HepG2 (cell line): ENCODE results near the gene SNAI1. TPM values are rescaled to one million over a fixed set of nuclear protein-coding genes. Genes with fewer than 3 reads are reported as not detected.
A peak's percentile ranks its signal among the peaks of the same experiment; 100 is the strongest.

ENCODE experiments used
- FOXA3 ChIP-seq: IDR thresholded peaks from 2 replicates; pipeline ENCODE4 v1.6.1; 2016; ENCODE audit warnings: missing genetic modification reagents, missing compliant biosample characterization
- KDM2A ChIP-seq: sonication (generic); formaldehyde crosslinking; IDR thresholded peaks from 2 replicates; pipeline ENCODE4 v1.4.0; 2020; ENCODE audit warnings: low read depth, missing genetic modification reagents, borderline replicate concordance
- SKIL ChIP-seq: sonication (generic); formaldehyde crosslinking; IDR thresholded peaks from 2 replicates; pipeline ENCODE4 v1.8.0; 2022; ENCODE audit warnings: missing genetic modification reagents, mild to moderate bottlenecking, moderate library complexity, borderline replicate concordance
- SOX13 ChIP-seq, 3 experiments: fragments of 450-650 bp in 1 of 3; sonication (generic) in 1 of 3; formaldehyde crosslinking in 1 of 3; IDR thresholded peaks in 2 of 3; conservative IDR thresholded peaks in 1 of 3; 2 replicates each; pipeline versions ENCODE4 v1.5.0 to v1.6.1; 2016 to 2020; ENCODE audit warnings: antibody characterized with exemption in 1 of 3, mild to moderate bottlenecking in 1 of 3, missing compliant biosample characterization in 1 of 3, missing genetic modification reagents in 1 of 3, moderate library complexity in 1 of 3
- ZXDC ChIP-seq: sonication (generic); formaldehyde crosslinking; IDR thresholded peaks from 2 replicates; pipeline ENCODE4 v1.5.0; 2020; ENCODE audit warnings: mild to moderate bottlenecking, missing genetic modification reagents
- polyA plus RNA-seq, 8 experiments: library from polyadenylated mRNA; depleted of rRNA in 3 of 8; stranded (reverse) in 7 of 8; unstranded in 1 of 8; fragments of >200 nt; fragmentation: Illumina TruSeq in 4 of 8; extraction: Trizol in 4 of 8; gene quantifications; 2 replicates each; pipeline versions ENCODE4 v1.2.1 to v1.2.3, GENCODE V29; 2011 to 2016; ENCODE audit warnings: low read depth in 4 of 8, missing spikeins in 1 of 8, mixed read lengths in 1 of 8; ENCODE audit not compliant: insufficient read depth in 1 of 8
- total RNA-seq, 5 experiments: library from RNA; depleted of rRNA; stranded (reverse); fragments of >200 nt; fragmentation: Illumina TruSeq; extraction: Trizol; gene quantifications; 2 replicates each; pipeline ENCODE4 v1.2.3, GENCODE V29; 2016; ENCODE audit warnings: low read depth in 1 of 5
- TF ChIP-seq, protein P1 (sequence below): sonication (generic); formaldehyde crosslinking; IDR thresholded peaks from 2 replicates; pipeline ENCODE4 v1.4.0; 2020; ENCODE audit warnings: missing genetic modification reagents
- TF ChIP-seq, protein P2 (sequence below), 2 experiments: sonication (generic) in 1 of 2; formaldehyde crosslinking in 1 of 2; IDR thresholded peaks; 2 replicates each; pipeline versions ENCODE4 v1.6.1 to v1.9.0; 2014 to 2022; ENCODE audit warnings: antibody characterized with exemption in 1 of 2, borderline replicate concordance in 1 of 2, inconsistent platforms in 1 of 2, low read depth in 1 of 2, missing genetic modification reagents in 1 of 2

The SNAI1 gene
- total and polyA plus RNA-seq, 2 of the 13 experiments (the other 11 are each of a cell fraction or from before 2014, with no cell fraction given) = 1.3 to 1.4 TPM

GRCh38 chr20:49990271-49990720 is 7.5 kb downstream of the SNAI1 start (continued):
- TF ChIP-seq SKIL (CRISPR knock-in tag) (no peak), SOX13 (IDR thresholded peaks at IDR 0.05) (no peak; the same call in 1 of the 2 replicates), SOX13 (CRISPR knock-in tag; conservative IDR thresholded peaks at IDR 0.05 in 1 of 2, IDR thresholded peaks at IDR 0.05 in 1 of 2) (no peak), ZXDC (CRISPR knock-in tag) (0 out of 2 replicates have a peak, but pooled peaks have one; percentile 46), KDM2A (0 out of 2 replicates have a peak, but pooled peaks have one; percentile 13), FOXA3 (CRISPR knock-in tag) (peak; percentile 17; the same call in 1 of the 2 replicates)
- TF ChIP-seq, protein P1, sequence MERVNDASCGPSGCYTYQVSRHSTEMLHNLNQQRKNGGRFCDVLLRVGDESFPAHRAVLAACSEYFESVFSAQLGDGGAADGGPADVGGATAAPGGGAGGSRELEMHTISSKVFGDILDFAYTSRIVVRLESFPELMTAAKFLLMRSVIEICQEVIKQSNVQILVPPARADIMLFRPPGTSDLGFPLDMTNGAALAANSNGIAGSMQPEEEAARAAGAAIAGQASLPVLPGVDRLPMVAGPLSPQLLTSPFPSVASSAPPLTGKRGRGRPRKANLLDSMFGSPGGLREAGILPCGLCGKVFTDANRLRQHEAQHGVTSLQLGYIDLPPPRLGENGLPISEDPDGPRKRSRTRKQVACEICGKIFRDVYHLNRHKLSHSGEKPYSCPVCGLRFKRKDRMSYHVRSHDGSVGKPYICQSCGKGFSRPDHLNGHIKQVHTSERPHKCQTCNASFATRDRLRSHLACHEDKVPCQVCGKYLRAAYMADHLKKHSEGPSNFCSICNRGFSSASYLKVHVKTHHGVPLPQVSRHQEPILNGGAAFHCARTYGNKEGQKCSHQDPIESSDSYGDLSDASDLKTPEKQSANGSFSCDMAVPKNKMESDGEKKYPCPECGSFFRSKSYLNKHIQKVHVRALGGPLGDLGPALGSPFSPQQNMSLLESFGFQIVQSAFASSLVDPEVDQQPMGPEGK (CRISPR knock-in tag) = peak; percentile 68
- TF ChIP-seq, protein P2, sequence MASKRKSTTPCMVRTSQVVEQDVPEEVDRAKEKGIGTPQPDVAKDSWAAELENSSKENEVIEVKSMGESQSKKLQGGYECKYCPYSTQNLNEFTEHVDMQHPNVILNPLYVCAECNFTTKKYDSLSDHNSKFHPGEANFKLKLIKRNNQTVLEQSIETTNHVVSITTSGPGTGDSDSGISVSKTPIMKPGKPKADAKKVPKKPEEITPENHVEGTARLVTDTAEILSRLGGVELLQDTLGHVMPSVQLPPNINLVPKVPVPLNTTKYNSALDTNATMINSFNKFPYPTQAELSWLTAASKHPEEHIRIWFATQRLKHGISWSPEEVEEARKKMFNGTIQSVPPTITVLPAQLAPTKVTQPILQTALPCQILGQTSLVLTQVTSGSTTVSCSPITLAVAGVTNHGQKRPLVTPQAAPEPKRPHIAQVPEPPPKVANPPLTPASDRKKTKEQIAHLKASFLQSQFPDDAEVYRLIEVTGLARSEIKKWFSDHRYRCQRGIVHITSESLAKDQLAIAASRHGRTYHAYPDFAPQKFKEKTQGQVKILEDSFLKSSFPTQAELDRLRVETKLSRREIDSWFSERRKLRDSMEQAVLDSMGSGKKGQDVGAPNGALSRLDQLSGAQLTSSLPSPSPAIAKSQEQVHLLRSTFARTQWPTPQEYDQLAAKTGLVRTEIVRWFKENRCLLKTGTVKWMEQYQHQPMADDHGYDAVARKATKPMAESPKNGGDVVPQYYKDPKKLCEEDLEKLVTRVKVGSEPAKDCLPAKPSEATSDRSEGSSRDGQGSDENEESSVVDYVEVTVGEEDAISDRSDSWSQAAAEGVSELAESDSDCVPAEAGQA (IDR thresholded peaks at IDR 0.05; ENCODE audit: low read depth) = no peak
- TF ChIP-seq, protein P2 (CRISPR knock-in tag; IDR thresholded peaks at IDR 0.05; ENCODE audit: borderline replicate concordance) = no peak
- TF ChIP-seq, all 625 proteins: peak for 10
